Measurements from ENCODE around the gene INAFM2.

The INAFM2 gene

DNA sequence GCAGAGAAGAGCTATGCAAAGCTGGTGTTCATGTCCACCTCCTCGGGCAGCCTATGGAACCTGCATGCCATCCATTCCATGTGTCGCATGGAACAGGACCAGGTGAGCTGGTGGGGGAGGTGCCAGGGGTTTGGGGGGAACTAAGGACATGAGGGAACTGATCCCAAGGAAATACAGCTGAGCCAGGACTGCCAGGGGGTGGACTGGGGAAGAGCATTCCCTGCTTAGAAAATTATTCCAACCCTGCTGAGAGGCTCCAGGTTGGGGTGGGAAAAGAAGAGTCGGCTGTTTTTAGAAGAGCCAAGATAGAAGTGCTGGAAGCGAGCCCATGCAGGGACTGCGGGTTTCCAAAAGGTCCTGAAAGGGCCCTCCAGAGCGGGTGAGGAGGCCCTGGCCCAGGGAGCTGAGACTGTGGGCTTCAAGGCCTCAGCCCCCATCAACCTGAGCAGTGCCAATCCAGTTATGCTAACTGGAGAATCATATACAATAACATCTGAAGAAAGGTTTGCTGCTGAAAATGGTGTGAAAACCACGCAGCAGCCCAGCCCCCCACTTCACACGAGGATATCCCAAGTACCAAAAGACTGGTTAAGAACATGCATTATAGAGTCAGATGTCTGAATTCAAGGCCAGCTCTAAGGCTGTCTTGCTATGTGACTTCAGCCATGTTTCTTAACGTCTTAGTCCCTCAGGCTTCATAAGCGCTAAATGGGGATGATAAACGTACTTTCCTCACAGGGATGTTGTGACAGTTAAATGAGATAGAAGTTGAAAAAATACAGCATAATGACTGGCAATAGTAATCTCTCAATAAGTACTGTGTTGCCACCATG is 42.3 kb downstream of the INAFM2 start:
- no peaks in the 10 kb centered on the region for H3K9me2 ChIP-seq (ENCODE audit: low read depth, low read length)
- no peaks in the 10 kb centered on the region for H3F3A ChIP-seq (ENCODE audit: insufficient read depth, low read length)
- no peaks in the 10 kb centered on the region for H3K36me3 ChIP-seq (ENCODE audit: insufficient read depth, low read length)
- no peak overlapping the region for H2AFZ ChIP-seq (ENCODE audit: low read length)
- no peaks in the 10 kb centered on the region for H3K9me3 ChIP-seq (ENCODE audit: low read length)
- no peaks in the 10 kb centered on the region for H3K79me2 ChIP-seq (ENCODE audit: insufficient read depth, low read length)
- no peak overlapping the region for H3K4me2 ChIP-seq (ENCODE audit: low read length)
- H3K9ac ChIP-seq (ENCODE audit: low read length): no peak overlapping the region
- TF ChIP-seq CTCF (IDR thresholded peaks at IDR 0.05; ENCODE audit: low read length): no peak
- no peak for TF ChIP-seq EZH2 (IDR thresholded peaks at IDR 0.05; ENCODE audit: borderline replicate concordance, low read length)
- no peak overlapping the region for H3K27ac ChIP-seq (ENCODE audit: low read depth, low read length, poor library complexity, severe bottlenecking)
- no peaks in the 10 kb centered on the region for H4K20me1 ChIP-seq (ENCODE audit: insufficient read depth, low read length)
- H3K4me1 ChIP-seq (ENCODE audit: insufficient read depth, low read length, severe bottlenecking): peaks cover 13% of the 10 kb centered on the region
- H3K4me3 ChIP-seq (ENCODE audit: low read depth, low read length, poor library complexity, severe bottlenecking): no peak overlapping the region
- H3K27me3 ChIP-seq (ENCODE audit: insufficient read depth, low read length): 0 out of 2 replicates have a peak, but pooled peaks cover 3% of the 10 kb centered on the region

- Histone ChIP-seq H3F3A (ENCODE audit: insufficient read depth, low read length) (no peaks in the 10 kb centered on the region), H3K27me3 (ENCODE audit: insufficient read depth, low read length) (0 out of 2 replicates have a peak, but pooled peaks cover 9% of the 10 kb centered on the region), H3K4me2 (ENCODE audit: low read length) (peak overlapping the region; percentile 93), H3K36me3 (ENCODE audit: insufficient read depth, low read length) (no peaks in the 10 kb centered on the region), H3K9ac (ENCODE audit: low read length) (peak overlapping the region; percentile 71), H3K79me2 (ENCODE audit: insufficient read depth, low read length) (no peaks in the 10 kb centered on the region), H3K4me3 (ENCODE audit: low read depth, low read length, poor library complexity, severe bottlenecking) (peak overlapping the region; percentile 64), H4K20me1 (ENCODE audit: insufficient read depth, low read length) (no peaks in the 10 kb centered on the region), H3K9me3 (ENCODE audit: low read length) (no peaks in the 10 kb centered on the region), H2AFZ (ENCODE audit: low read length) (no peak overlapping the region), H3K4me1 (ENCODE audit: insufficient read depth, low read length, severe bottlenecking) (peaks cover 13% of the 10 kb centered on the region), H3K9me2 (ENCODE audit: low read depth, low read length) (no peaks in the 10 kb centered on the region), H3K27ac (ENCODE audit: low read depth, low read length, poor library complexity, severe bottlenecking) (no peak overlapping the region)
- TF ChIP-seq EZH2 (IDR thresholded peaks at IDR 0.05; ENCODE audit: borderline replicate concordance, low read length) (no peak), CTCF (IDR thresholded peaks at IDR 0.05; ENCODE audit: low read length) (no peak)
These were observed 43.2 kb downstream of the INAFM2 start for GRCh38 chr15:40366457-40367370.

DNA sequence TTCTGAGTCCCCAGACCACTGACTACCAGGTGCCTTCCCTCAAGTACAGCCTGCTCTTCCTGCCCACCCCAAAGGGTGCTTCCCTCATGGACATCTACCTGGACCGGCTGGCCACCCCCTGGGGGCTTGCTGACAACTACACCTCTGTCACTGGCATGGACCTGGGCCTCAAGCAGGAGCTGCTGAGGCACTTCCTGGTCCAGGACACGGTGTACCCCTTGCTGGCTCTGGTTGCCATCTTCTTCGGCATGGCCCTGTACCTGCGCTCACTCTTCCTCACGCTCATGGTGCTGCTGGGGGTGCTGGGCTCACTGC is 43.8 kb downstream of the INAFM2 start:
- H3F3A ChIP-seq (ENCODE audit: insufficient read depth, low read length): no peaks in the 10 kb centered on the region
- H3K4me2 ChIP-seq (ENCODE audit: low read length): peak overlapping the region; percentile 93
- peak overlapping the region; percentile 71 for H3K9ac ChIP-seq (ENCODE audit: low read length)
- H3K27me3 ChIP-seq (ENCODE audit: insufficient read depth, low read length): 0 out of 2 replicates have a peak, but pooled peaks cover 9% of the 10 kb centered on the region
- H4K20me1 ChIP-seq (ENCODE audit: insufficient read depth, low read length): no peaks in the 10 kb centered on the region
- peak overlapping the region; percentile 64 for H3K4me3 ChIP-seq (ENCODE audit: low read depth, low read length, poor library complexity, severe bottlenecking)
- H3K27ac ChIP-seq (ENCODE audit: low read depth, low read length, poor library complexity, severe bottlenecking): peak overlapping the region; percentile 35
- H2AFZ ChIP-seq (ENCODE audit: low read length): peak overlapping the region; percentile 91; the same call in 1 of the 2 replicates
- H3K9me2 ChIP-seq (ENCODE audit: low read depth, low read length): no peaks in the 10 kb centered on the region
- no peaks in the 10 kb centered on the region for H3K36me3 ChIP-seq (ENCODE audit: insufficient read depth, low read length)
- TF ChIP-seq EZH2 (IDR thresholded peaks at IDR 0.05; ENCODE audit: borderline replicate concordance, low read length): no peak
- TF ChIP-seq CTCF (IDR thresholded peaks at IDR 0.05; ENCODE audit: low read length): no peak
- H3K9me3 ChIP-seq (ENCODE audit: low read length): no peaks in the 10 kb centered on the region
- no peaks in the 10 kb centered on the region for H3K79me2 ChIP-seq (ENCODE audit: insufficient read depth, low read length)
- peaks cover 13% of the 10 kb centered on the region for H3K4me1 ChIP-seq (ENCODE audit: insufficient read depth, low read length, severe bottlenecking)

Data from OCI-LY1 (cell line).